ENCODE results near the gene PRSS48. TPM values are rescaled to one million over a fixed set of nuclear protein-coding genes. Genes with fewer than 3 reads are reported as not detected.
A peak's percentile ranks its signal among the peaks of the same experiment; 100 is the strongest.

Gene PRSS48
- total and polyA plus RNA-seq, 11 donors: not detected

DNA sequence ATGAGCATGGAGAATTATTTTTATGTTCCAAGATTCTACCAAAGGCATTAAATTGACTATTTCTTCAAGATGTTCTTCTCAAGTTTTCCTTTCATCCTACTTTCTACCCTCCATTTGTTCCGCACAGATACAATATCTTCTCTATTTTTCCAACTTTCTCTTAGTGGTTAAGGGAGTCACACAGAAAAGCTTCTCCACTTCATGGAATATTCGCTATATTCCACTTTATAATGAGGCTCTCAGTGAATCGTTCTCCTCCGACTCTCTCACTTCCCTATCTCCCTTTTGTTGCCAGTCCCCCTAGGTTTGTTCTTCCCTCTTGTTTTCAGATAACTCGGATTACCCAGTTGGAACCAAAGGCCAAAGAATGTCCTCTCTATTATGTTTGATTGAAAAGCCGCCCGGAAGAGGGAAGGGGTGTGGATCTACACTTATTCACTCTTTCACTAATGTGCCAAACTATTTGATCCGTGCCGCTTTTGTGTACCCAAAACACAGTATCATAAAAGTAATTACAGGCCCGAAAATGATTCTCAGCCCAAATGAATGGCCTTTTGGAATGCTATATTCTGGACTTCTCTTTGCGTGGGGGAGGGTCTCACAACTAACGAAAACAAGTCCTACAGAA, 47.3 kb downstream of the PRSS48 start:
- peak overlapping the region; percentile 68 to 93 (median 75) for H3K4me3 ChIP-seq
- H3K36me3 ChIP-seq: no peaks in the 10 kb centered on the region
- H3K4me1 ChIP-seq: peaks cover 0 to 41% (median 21%) of the 10 kb centered on the region in 12 donors
- peak in 1 of 4 donors; percentile 13 for ATAC-seq
- no peaks in the 10 kb centered on the region for H3K9me3 ChIP-seq
- intact Hi-C loops (cut with DNase I): loop anchor here in 5 of 10 donors (5.0 to 10.0 kb wide), 3 partner anchors 42 to 209 kb away; partner anchors contain the start of gene PRSS48 (in 1 of the 5)
- WGBS, 4 donors: 12 to 17% (median 14%) methylated on average over 12 of the region's 12 CpGs
- no peak for DNase-seq
- TF ChIP-seq POLR2A (IDR thresholded peaks at IDR 0.05) (no peak), CTCF (IDR thresholded peaks at IDR 0.05) (no peak)
- H3K27me3 ChIP-seq: peaks cover 0 to 18% (median 0%) of the 10 kb centered on the region in 9 donors
- peak overlapping the region; percentile 85 to 96 (median 94) for H3K27ac ChIP-seq

GRCh38 chr4:151324752-151325110, 47.8 kb downstream of the PRSS48 start:
- Histone ChIP-seq H3K27ac (peak overlapping the region; percentile 85 to 96 (median 94)), H3K9me3 (no peaks in the 10 kb centered on the region), H3K4me3 (peak overlapping the region; percentile 68 to 93 (median 75)), H3K4me1 (peaks cover 0 to 37% (median 21%) of the 10 kb centered on the region in 12 donors), H3K36me3 (no peaks in the 10 kb centered on the region), H3K27me3 (peaks cover 0 to 18% (median 0%) of the 10 kb centered on the region in 9 donors)
- intact Hi-C loops (cut with DNase I): loop anchor here in 6 of 10 donors (5.0 to 10.0 kb wide), 5 partner anchors 38 to 210 kb away; partner anchors contain the start of gene PRSS48 (in 2 of the 6)
- peak; percentile 47 to 77 (median 58) for DNase-seq
- peak in 1 of 12 donors; percentile 21 for TF ChIP-seq CTCF (IDR thresholded peaks at IDR 0.05)
- no peak for TF ChIP-seq POLR2A (IDR thresholded peaks at IDR 0.05)
- ATAC-seq: peak; percentile 6 to 68 (median 68)
- 1% methylated on average over 17 to 21 of the region's 21 CpGs for WGBS, 4 donors

DNA sequence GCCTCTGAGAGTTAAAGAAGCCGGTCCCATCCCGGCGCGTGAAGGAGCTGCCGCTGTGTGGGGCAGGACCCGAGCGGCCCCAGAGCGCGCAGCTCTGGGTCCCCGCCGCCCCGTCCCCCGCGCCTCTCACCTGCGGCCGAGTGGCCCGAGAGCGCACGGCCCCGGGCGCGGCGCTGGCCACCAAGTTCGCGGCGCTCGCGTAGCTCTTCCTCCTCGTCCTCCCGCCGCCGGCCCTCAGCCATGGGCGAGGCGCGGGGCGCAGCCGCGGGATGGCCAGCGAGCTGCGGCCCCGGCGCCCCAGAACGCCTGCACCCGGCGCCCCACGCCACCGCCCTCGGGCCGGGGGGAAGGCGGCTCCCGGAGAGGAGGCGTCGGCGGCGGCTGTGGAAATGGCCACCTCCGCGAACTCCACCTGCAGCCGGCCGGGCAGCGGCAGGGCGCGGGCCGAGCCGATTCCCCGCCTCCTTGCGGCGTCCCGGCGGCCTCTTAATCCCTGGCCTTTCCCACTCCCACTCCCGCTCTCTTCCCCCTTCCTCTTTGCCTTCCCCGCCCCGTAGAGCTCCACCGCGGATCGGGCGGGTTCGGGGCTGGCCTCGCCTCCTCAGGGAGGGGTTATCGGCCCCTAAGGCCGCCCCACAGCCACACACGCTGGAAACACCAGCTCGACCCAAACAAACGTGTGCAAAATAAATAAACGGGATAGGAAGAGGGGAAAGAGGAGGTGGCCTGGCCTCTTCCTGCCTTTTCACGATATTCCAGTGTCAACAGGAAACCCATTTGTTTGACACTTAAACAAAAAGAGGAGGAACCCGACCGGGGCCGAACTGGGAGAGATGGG, 48.4 kb downstream of the PRSS48 start, which contains the start of gene SH3D19:
SH3D19 (minus strand) TSS at position 495 of the 838 bp plus-strand sequence; CDS start at position 242, 253 bp downstream.
- peak in 3 of 12 donors; percentile 8 to 21 (median 16) for TF ChIP-seq CTCF (IDR thresholded peaks at IDR 0.05)
- TF ChIP-seq POLR2A (IDR thresholded peaks at IDR 0.05): peak in 1 of 2 donors; percentile 63
- peaks cover 0 to 37% (median 21%) of the 10 kb centered on the region in 12 donors for H3K4me1 ChIP-seq
- no peaks in the 10 kb centered on the region for H3K36me3 ChIP-seq
- intact Hi-C loops (cut with DNase I): loop anchor here in 4 of 10 donors (5.0 to 10.0 kb wide), 5 partner anchors 37 to 211 kb away; partner anchors contain the start of gene PRSS48 (in 2 of the 4)
- 1 to 2% (median 1%) methylated on average over 48 to 88 of the region's 88 CpGs for WGBS, 4 donors
- ATAC-seq (peak; percentile 88 to 96 (median 92)), DNase-seq (peak; percentile 79 to 88 (median 83))
- peak within 1 kb of the TSS; percentile 85 to 96 (median 94) for H3K27ac ChIP-seq
- peak within 1 kb of the TSS; percentile 68 to 93 (median 75) for H3K4me3 ChIP-seq
- H3K27me3 ChIP-seq: peaks cover 0 to 18% (median 0%) of the 10 kb centered on the region in 9 donors
- no peaks in the 10 kb centered on the region for H3K9me3 ChIP-seq
